HepG2 (cell line): ENCODE results near the gene KRTAP3-3. TPM values are rescaled to one million over a fixed set of nuclear protein-coding genes. Genes with fewer than 3 reads are reported as not detected.

Experiments
- ATAC-seq: fragments of 200-7000 bp; cut with Tn5 transposase; 3 replicates; pipeline ENCODE4 v1.9.1; 2020; ENCODE audit warnings: mild to moderate bottlenecking, moderate library complexity
- BruUV-seq: library from RNA; stranded (reverse); fragments of 400-500 nt; replicated peaks from 2 replicates; lab custom pipeline; 2021; lab: Mats Ljungman, UMichigan
- CTCF ChIA-PET: fragments of 300-600 bp; formaldehyde crosslinking; extraction: SDS; loops from one replicate; lab custom pipeline; 2021; ENCODE audit warnings: low total read pairs, inconsistent platforms, low intra/inter-chr PET ratio; lab: Yijun Ruan, JAX
- POLR2A ChIA-PET: fragments of 350-600 bp; sonication (Branson Sonifier 250); formaldehyde crosslinking; loops from one replicate; lab custom pipeline; 2020; ENCODE audit warnings: antibody characterized with exemption, inconsistent platforms; lab: Yijun Ruan, JAX
- DNase-seq: peaks from one replicate; pipeline ENCODE4 v3.0.0-alpha.2; 2015; ENCODE audit warnings: low spot score
- FAIRE-seq: peaks from 3 replicates; lab custom pipeline; 2011; peaks lifted over from hg19 to GRCh38; lab: Jason Lieb, UNC
- H2AFZ ChIP-seq: one replicate; pipeline ENCODE4 v1.6.1; 2011; ENCODE audit warnings: low read length, inconsistent platforms
- H3K27ac ChIP-seq: fragments of 300-600 bp; 3 replicates; pipeline ENCODE4 v1.8.0; 2011; ENCODE audit warnings: mixed run types, mild to moderate bottlenecking, mixed read lengths, low read length, inconsistent platforms; ENCODE audit not compliant: insufficient read depth; ENCODE audit errors: extremely low read length
- H3K27me3 ChIP-seq, 2 experiments: fragments of 200-600 bp in 1 of 2; 2 replicates in 1 of 2; 3 replicates in 1 of 2; pipeline versions ENCODE4 v1.6.0 to v1.8.0; 2011; ENCODE audit warnings: low read length in 2 of 2, mild to moderate bottlenecking in 2 of 2, moderate library complexity in 2 of 2, inconsistent platforms in 1 of 2; ENCODE audit not compliant: insufficient read depth in 2 of 2, control insufficient read depth in 1 of 2
- H3K36me3 ChIP-seq, 2 experiments: fragments of 200-600 bp in 1 of 2; replicated peaks in 1 of 2; 2 replicates in 1 of 2; 3 replicates in 1 of 2; pipeline versions ENCODE4 v1.5.1 to v1.8.0; 2011; ENCODE audit warnings: low read length in 2 of 2, inconsistent platforms in 1 of 2; ENCODE audit not compliant: insufficient read depth in 2 of 2, control insufficient read depth in 1 of 2
- H3K4me1 ChIP-seq: 2 replicates; pipeline ENCODE4 v1.5.1; 2012; ENCODE audit warnings: low read length, inconsistent platforms; ENCODE audit not compliant: insufficient read depth
- H3K4me2 ChIP-seq: 2 replicates; pipeline ENCODE4 v1.6.0; 2011; ENCODE audit warnings: low read depth, low read length, inconsistent platforms
- H3K4me3 ChIP-seq, 3 experiments: fragments of 200-600 bp in 1 of 3; sonication (generic), shearing (Covaris generic) in 1 of 3; replicated peaks in 1 of 3; 2 replicates each; pipeline ENCODE4 v1.5.1; 2011 to 2016; ENCODE audit warnings: low read length in 3 of 3, inconsistent platforms in 2 of 3, low read depth in 2 of 3, mild to moderate bottlenecking in 2 of 3, control low read depth in 1 of 3, mixed read lengths in 1 of 3; ENCODE audit not compliant: insufficient read depth in 1 of 3
- H3K79me2 ChIP-seq: one replicate; pipeline ENCODE4 v1.6.1; 2011; ENCODE audit warnings: low read length, inconsistent platforms; ENCODE audit not compliant: insufficient read depth
- H3K9ac ChIP-seq: 2 replicates; pipeline ENCODE4 v1.6.0; 2011; ENCODE audit warnings: mild to moderate bottlenecking, low read depth, low read length, inconsistent platforms; ENCODE audit not compliant: insufficient read depth
- H3K9me3 ChIP-seq: 2 replicates; pipeline ENCODE4 v1.5.1; 2012; ENCODE audit warnings: mild to moderate bottlenecking, low read length
- H4K20me1 ChIP-seq: 2 replicates; pipeline ENCODE4 v1.6.0; 2011; ENCODE audit warnings: inconsistent platforms, mild to moderate bottlenecking, low read length, moderate library complexity; ENCODE audit not compliant: insufficient read depth
- ARID3A ChIP-seq: IDR thresholded peaks from 2 replicates; pipeline ENCODE4 v1.6.1; 2012; ENCODE audit warnings: low read depth, low read length, improper control_type of control experiment
- CTCF ChIP-seq: sonication (generic); formaldehyde crosslinking; IDR thresholded peaks from 2 replicates; pipeline ENCODE4 v1.5.0; 2020; ENCODE audit warnings: mild to moderate bottlenecking, missing genetic modification reagents, moderate library complexity
- ETV5 ChIP-seq: IDR thresholded peaks from 2 replicates; pipeline ENCODE4 v1.6.1; 2018; ENCODE audit warnings: missing biosample characterization, missing genetic modification reagents, inconsistent platforms, borderline replicate concordance
- KDM5A ChIP-seq: fragments of 200-600 bp; sonication (generic); IDR thresholded peaks from 2 replicates; pipeline ENCODE4 v1.7.0; 2018; ENCODE audit warnings: antibody characterized with exemption, mild to moderate bottlenecking, low read length, borderline replicate concordance
- SMC3 ChIP-seq: IDR thresholded peaks from 2 replicates; pipeline ENCODE4 v1.6.1; 2011; ENCODE audit warnings: low read length, improper control_type of control experiment
- STAG1 ChIP-seq: sonication (generic); formaldehyde crosslinking; IDR thresholded peaks from 2 replicates; pipeline ENCODE4 v1.4.0; 2020; ENCODE audit warnings: missing genetic modification reagents
- ZFP62 ChIP-seq: sonication (generic); formaldehyde crosslinking; IDR thresholded peaks from 2 replicates; pipeline ENCODE4 v1.4.0; 2020; ENCODE audit warnings: missing genetic modification reagents
- WGBS: methylation state at CpG from one replicate; pipeline ENCODE4 v1.1.6; 2017; ENCODE audit warnings: low lambda C conversion rate; 5-methylcytosine and 5-hydroxymethylcytosine counted together
- in situ Hi-C: cut with HindIII; loops from 2 replicates; pipeline ENCODE4 v1.10.0; 2017; ENCODE audit warnings: low pct_unique_long_range_greater_than_20kb; ENCODE audit not compliant: extremely low pct_ligation_motif_present
- intact Hi-C: fragments of 100-400 bp; cut with micrococcal nuclease; formaldehyde crosslinking; loops from one replicate; pipeline ENCODE4 v1.10.0; 2022; ENCODE audit not compliant: unreplicated experiment
- polyA plus RNA-seq, 8 experiments: library from polyadenylated mRNA; depleted of rRNA in 3 of 8; stranded (reverse) in 7 of 8; unstranded in 1 of 8; fragments of >200 nt; fragmentation: Illumina TruSeq in 4 of 8; extraction: Trizol in 4 of 8; gene quantifications; 2 replicates each; pipeline versions ENCODE4 v1.2.1 to v1.2.3, GENCODE V29; 2011 to 2016; ENCODE audit warnings: low read depth in 4 of 8, missing spikeins in 1 of 8, mixed read lengths in 1 of 8; ENCODE audit not compliant: insufficient read depth in 1 of 8
- total RNA-seq, 5 experiments: library from RNA; depleted of rRNA; stranded (reverse); fragments of >200 nt; fragmentation: Illumina TruSeq; extraction: Trizol; gene quantifications; 2 replicates each; pipeline ENCODE4 v1.2.3, GENCODE V29; 2016; ENCODE audit warnings: low read depth in 1 of 5
- TF ChIP-seq, protein P1 (sequence below): IDR thresholded peaks from 2 replicates; pipeline ENCODE4 v1.6.1; 2016; ENCODE audit warnings: low read depth
- TF ChIP-seq, protein P2 (sequence below): sonication (generic); formaldehyde crosslinking; conservative IDR thresholded peaks from 2 replicates; pipeline ENCODE4 v1.4.0; 2020; ENCODE audit warnings: missing genetic modification reagents

The KRTAP3-3 gene
- total and polyA plus RNA-seq, 2 of the 13 experiments (the other 11 are each of a cell fraction or from before 2014, with no cell fraction given): not detected

GRCh38 chr17:40963838-40964237 is 30.1 kb downstream of the KRTAP3-3 start:
- no peak overlapping the region for H3K9ac ChIP-seq
- H3K4me3 ChIP-seq: no peak overlapping the region
- no peak overlapping the region for H2AFZ ChIP-seq
- H3K4me1 ChIP-seq: peaks cover 29% of the 10 kb centered on the region
- no peaks in the 10 kb centered on the region for H3K79me2 ChIP-seq
- DNase-seq (no peak), ATAC-seq (peak; percentile 38; the same call in 1 of the 3 replicates), FAIRE-seq (no peak)
- ChIA-PET POLR2A (no interaction called here), CTCF (interaction anchor here (0.9 kb wide), 1 partner anchor 55 kb away, joined by 3 read pairs; no protein-coding TSS in a partner anchor)
- WGBS: 96% methylated on average over 1 of the region's 1 CpG
- in situ Hi-C loops: loop anchor here (5.0 kb wide), 1 partner anchor 38 kb away; no protein-coding TSS in a partner anchor
- H4K20me1 ChIP-seq: no peaks in the 10 kb centered on the region
- H3K4me2 ChIP-seq: no peak overlapping the region
- H3K27ac ChIP-seq: no peak overlapping the region
- TF ChIP-seq SMC3 (peak; percentile 9; the same call in 1 of the 2 replicates), STAG1 (peak; percentile 55), ZFP62 (CRISPR knock-in tag) (no peak), CTCF (peak; percentile 56), ETV5 (CRISPR knock-in tag) (no peak), KDM5A (no peak), ARID3A (peak; percentile 66)
- TF ChIP-seq, protein P1, sequence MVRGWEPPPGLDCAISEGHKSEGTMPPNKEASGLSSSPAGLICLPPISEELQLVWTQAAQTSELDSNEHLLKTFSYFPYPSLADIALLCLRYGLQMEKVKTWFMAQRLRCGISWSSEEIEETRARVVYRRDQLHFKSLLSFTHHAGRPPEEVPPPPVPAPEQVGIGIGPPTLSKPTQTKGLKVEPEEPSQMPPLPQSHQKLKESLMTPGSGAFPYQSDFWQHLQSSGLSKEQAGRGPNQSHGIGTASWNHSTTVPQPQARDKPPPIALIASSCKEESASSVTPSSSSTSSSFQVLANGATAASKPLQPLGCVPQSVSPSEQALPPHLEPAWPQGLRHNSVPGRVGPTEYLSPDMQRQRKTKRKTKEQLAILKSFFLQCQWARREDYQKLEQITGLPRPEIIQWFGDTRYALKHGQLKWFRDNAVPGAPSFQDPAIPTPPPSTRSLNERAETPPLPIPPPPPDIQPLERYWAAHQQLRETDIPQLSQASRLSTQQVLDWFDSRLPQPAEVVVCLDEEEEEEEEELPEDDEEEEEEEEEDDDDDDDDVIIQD: peak; percentile 83; the same call in 1 of the 2 replicates
- TF ChIP-seq, protein P2, sequence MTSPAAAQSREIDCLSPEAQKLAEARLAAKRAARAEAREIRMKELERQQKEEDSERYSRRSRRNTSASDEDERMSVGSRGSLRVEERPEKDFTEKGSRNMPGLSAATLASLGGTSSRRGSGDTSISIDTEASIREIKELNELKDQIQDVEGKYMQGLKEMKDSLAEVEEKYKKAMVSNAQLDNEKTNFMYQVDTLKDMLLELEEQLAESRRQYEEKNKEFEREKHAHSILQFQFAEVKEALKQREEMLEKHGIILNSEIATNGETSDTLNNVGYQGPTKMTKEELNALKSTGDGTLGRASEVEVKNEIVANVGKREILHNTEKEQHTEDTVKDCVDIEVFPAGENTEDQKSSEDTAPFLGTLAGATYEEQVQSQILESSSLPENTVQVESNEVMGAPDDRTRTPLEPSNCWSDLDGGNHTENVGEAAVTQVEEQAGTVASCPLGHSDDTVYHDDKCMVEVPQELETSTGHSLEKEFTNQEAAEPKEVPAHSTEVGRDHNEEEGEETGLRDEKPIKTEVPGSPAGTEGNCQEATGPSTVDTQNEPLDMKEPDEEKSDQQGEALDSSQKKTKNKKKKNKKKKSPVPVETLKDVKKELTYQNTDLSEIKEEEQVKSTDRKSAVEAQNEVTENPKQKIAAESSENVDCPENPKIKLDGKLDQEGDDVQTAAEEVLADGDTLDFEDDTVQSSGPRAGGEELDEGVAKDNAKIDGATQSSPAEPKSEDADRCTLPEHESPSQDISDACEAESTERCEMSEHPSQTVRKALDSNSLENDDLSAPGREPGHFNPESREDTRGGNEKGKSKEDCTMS (CRISPR knock-in tag): no peak
- no peaks in the 10 kb centered on the region for H3K27me3 ChIP-seq
- no peaks in the 10 kb centered on the region for H3K36me3 ChIP-seq
- intact Hi-C loops: no loop called here
- no TSS peak for BruUV-seq
- 0 out of 2 replicates have a peak, but pooled peaks cover 6% of the 10 kb centered on the region for H3K9me3 ChIP-seq
